Upper lobe of left lung (tissue), 6 donors: ENCODE results near the gene BIRC3. TPM values are rescaled to one million over a fixed set of nuclear protein-coding genes. Genes with fewer than 3 reads are reported as not detected.
"Not testable (repeated sequence)": the region's sequence is repeated elsewhere in the genome, so short reads cannot be mapped to it uniquely, and the experiment has no call there.

ENCODE experiments used
- ATAC-seq, 2 donors: fragments of 200-7000 bp; cut with Tn5 transposase; one replicate each; pipeline ENCODE4 v1.9.1; 2022; ENCODE audit warnings: mild to moderate bottlenecking in 2 of 2, moderate library complexity in 2 of 2; ENCODE audit not compliant: low FRiP score in 2 of 2
- DNase-seq, 2 donors: peaks; one replicate each; pipeline ENCODE4 v3.0.0-alpha.2; 2019 to 2020
- H3K27ac ChIP-seq, 4 donors: fragments of 200-600 bp; sonication (generic); one replicate each; pipeline ENCODE4 v1.5.1; 2016 to 2019
- H3K27me3 ChIP-seq, 4 donors: fragments of 200-600 bp; sonication (generic); one replicate each; pipeline ENCODE4 v1.5.1; 2017 to 2019
- H3K36me3 ChIP-seq, 4 donors: fragments of 200-600 bp; sonication (generic); one replicate each; pipeline ENCODE4 v1.5.1; 2016 to 2019
- H3K4me1 ChIP-seq, 4 donors: fragments of 200-600 bp; sonication (generic); one replicate each; pipeline ENCODE4 v1.5.1; 2018 to 2019
- H3K4me3 ChIP-seq, 4 donors: fragments of 200-600 bp; sonication (generic); one replicate each; pipeline ENCODE4 v1.5.1; 2017 to 2019; ENCODE audit warnings: mild to moderate bottlenecking in 2 of 4, moderate library complexity in 1 of 4
- H3K9me3 ChIP-seq, 4 donors: fragments of 200-600 bp; sonication (generic); one replicate each; pipeline ENCODE4 v1.5.1; 2018 to 2019
- EP300 ChIP-seq, 4 donors: sonication (generic); formaldehyde crosslinking; IDR thresholded peaks; one replicate each; pipeline ENCODE4 v1.5.1; 2017; ENCODE audit warnings: antibody characterized with exemption in 4 of 4, control low read depth in 2 of 4
- POLR2A ChIP-seq, 4 donors: fragments of 450-650 bp; IDR thresholded peaks; one replicate each; pipeline ENCODE4 v1.5.1; 2016 to 2017; ENCODE audit warnings: antibody characterized with exemption in 4 of 4, mild to moderate bottlenecking in 2 of 4
- POLR2AphosphoS5 ChIP-seq, 2 donors: sonication (generic); formaldehyde crosslinking; IDR thresholded peaks; one replicate each; pipeline ENCODE4 v1.5.1; 2017; ENCODE audit warnings: antibody characterized with exemption in 2 of 2
- WGBS, 2 donors: methylation state at CpG; one replicate each; pipeline ENCODE4 v1.1.5; 2017 to 2018; 5-methylcytosine and 5-hydroxymethylcytosine counted together
- total RNA-seq, 6 donors: library from RNA; depleted of rRNA in 4 of 6; stranded (reverse); fragments of >200 nt in 4 of 6; gene quantifications; one replicate each; pipeline versions ENCODE4 v1.1.0 to v1.2.1, GENCODE V29; 2016 to 2021
- TF ChIP-seq, protein P1 (sequence below), 6 experiments: fragments of 450-650 bp in 4 of 6; fragments of 200-600 bp in 2 of 6; sonication (generic) in 2 of 6; IDR thresholded peaks; one replicate each; pipeline ENCODE4 v1.5.1; 2016 to 2019; ENCODE audit warnings: antibody characterized with exemption in 6 of 6
- donor health status: DM: no; HTN: no; CAD: no; lungs with moderate emphysema.
- donor health status: DM: no; HTN: yes; CAD: no; lungs with severe emphysema.

BIRC3 gene
- total RNA-seq, 6 donors from 2014 or later = 8.8 to 39.5 (median 19.1) TPM

DNA sequence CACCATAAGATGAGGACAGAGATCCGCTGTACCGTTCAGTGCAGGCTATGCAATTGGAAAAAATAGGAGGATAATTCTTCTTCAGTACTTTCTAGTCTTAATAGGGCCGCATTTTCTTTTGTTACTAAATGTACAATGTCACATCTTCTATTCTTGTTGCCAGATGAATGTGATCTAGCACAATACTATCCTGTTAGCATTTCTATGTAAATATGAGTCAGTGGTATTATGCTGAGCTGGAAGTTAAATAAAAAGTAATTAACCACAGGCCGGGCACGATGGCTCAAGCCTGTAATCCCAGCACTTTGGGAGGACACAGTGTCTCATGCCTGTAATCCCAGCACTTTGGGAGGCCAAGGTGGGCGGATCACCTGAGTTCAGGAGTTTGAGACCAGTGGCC lies 24.4 kb upstream of the BIRC3 start:
- DNase-seq = no peak
- Histone ChIP-seq H3K9me3 (no peaks in the 10 kb centered on the region), H3K4me3 (no peak overlapping the region), H3K36me3 (no peaks in the 10 kb centered on the region), H3K27ac (no peak overlapping the region), H3K4me1 (peaks cover 4 to 13% (median 8%) of the 10 kb centered on the region in 4 donors), H3K27me3 (no peaks in the 10 kb centered on the region)
- TF ChIP-seq, protein P1, sequence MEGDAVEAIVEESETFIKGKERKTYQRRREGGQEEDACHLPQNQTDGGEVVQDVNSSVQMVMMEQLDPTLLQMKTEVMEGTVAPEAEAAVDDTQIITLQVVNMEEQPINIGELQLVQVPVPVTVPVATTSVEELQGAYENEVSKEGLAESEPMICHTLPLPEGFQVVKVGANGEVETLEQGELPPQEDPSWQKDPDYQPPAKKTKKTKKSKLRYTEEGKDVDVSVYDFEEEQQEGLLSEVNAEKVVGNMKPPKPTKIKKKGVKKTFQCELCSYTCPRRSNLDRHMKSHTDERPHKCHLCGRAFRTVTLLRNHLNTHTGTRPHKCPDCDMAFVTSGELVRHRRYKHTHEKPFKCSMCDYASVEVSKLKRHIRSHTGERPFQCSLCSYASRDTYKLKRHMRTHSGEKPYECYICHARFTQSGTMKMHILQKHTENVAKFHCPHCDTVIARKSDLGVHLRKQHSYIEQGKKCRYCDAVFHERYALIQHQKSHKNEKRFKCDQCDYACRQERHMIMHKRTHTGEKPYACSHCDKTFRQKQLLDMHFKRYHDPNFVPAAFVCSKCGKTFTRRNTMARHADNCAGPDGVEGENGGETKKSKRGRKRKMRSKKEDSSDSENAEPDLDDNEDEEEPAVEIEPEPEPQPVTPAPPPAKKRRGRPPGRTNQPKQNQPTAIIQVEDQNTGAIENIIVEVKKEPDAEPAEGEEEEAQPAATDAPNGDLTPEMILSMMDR (IDR thresholded peaks at IDR 0.05) = no peak
- TF ChIP-seq POLR2AphosphoS5 (IDR thresholded peaks at IDR 0.05) (no peak), POLR2A (IDR thresholded peaks at IDR 0.05) (no peak), EP300 (IDR thresholded peaks at IDR 0.05) (no peak)
- 91 to 93% methylated on average over 6 of the region's 6 CpGs for WGBS, 2 donors
- ATAC-seq = no peak

DNA sequence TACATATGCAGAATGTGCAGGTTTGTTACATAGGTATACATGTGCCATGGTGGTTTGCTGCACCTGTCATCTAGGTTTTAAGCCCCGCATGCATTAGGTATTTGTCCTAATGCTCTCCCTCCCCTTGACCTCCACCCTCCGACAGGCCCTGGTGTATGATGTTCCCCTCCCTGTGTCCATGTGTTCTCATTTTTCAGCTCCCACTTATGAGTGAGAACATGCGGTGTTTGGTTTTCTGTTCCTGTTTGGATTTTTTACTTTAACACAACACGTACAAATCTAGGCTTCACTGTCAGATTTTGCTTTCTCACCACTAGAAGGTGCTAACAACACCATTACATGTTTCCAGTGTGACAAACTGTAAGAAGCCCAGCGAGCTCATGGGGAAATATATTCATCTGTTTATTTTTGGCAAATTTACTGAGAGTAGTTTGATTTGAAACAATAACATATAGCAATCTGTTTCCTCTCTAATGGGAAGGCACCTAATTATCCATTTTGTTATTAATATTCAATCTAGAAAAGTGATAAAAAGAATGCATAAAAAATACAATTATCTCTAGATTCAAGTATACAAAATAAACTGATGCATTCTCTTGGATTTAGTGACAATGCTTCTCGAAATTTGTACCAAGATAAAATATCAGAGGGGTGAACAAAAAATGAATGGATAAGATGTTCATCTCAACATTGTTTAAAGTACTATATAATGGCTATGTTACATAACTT lies 23.2 kb upstream of the BIRC3 start:
- DNase-seq = no peak
- no peaks in the 10 kb centered on the region for H3K9me3 ChIP-seq
- WGBS, 2 donors = 18% methylated on average over 6 of the region's 6 CpGs
- H3K27me3 ChIP-seq = no peaks in the 10 kb centered on the region
- peaks cover 0 to 8% (median 3%) of the 10 kb centered on the region in 4 donors for H3K4me1 ChIP-seq
- TF ChIP-seq POLR2AphosphoS5 (IDR thresholded peaks at IDR 0.05) = no peak
- TF ChIP-seq, protein P1 (IDR thresholded peaks at IDR 0.05) = peak in 4 of 6 experiments; percentile 56 to 75 (median 74)
- no peaks in the 10 kb centered on the region for H3K36me3 ChIP-seq
- peak overlapping the region in 1 of 4 donors; percentile 1 for H3K4me3 ChIP-seq
- ATAC-seq = peak; percentile 69 to 86
- no peak overlapping the region for H3K27ac ChIP-seq

DNA sequence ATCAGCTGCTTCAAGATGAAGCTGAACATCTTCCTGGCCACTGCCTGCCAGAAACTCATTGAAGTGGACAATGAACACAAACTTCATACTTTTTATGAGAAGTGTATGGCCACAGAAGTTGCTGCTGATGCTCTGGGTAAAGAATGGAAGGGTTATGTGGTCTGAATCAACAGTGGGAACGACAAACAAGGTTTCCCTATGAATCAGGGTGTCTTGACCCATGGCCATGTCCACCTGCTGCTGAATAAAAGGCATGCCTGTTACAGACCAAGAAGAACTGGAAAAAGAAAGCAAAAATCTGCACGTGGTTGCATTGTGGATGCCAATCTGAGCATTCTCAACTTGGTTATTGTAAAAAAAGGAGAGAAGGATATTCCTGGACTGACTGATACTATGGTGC lies 22.2 kb upstream of the BIRC3 start:
- Histone ChIP-seq H3K27me3 (no peaks in the 10 kb centered on the region), H3K4me3 (no peak overlapping the region), H3K27ac (no peak overlapping the region), H3K9me3 (no peaks in the 10 kb centered on the region), H3K36me3 (no peaks in the 10 kb centered on the region), H3K4me1 (peaks cover 0 to 8% (median 3%) of the 10 kb centered on the region in 4 donors)
- TF ChIP-seq, protein P1 (IDR thresholded peaks at IDR 0.05) = no peak
- TF ChIP-seq POLR2AphosphoS5 (IDR thresholded peaks at IDR 0.05) (no peak), EP300 (IDR thresholded peaks at IDR 0.05) (no peak), POLR2A (IDR thresholded peaks at IDR 0.05) (no peak)
- DNase-seq = no peak
- 66 to 72% methylated on average over 2 of the region's 2 CpGs for WGBS, 2 donors
- no peak for ATAC-seq

DNA sequence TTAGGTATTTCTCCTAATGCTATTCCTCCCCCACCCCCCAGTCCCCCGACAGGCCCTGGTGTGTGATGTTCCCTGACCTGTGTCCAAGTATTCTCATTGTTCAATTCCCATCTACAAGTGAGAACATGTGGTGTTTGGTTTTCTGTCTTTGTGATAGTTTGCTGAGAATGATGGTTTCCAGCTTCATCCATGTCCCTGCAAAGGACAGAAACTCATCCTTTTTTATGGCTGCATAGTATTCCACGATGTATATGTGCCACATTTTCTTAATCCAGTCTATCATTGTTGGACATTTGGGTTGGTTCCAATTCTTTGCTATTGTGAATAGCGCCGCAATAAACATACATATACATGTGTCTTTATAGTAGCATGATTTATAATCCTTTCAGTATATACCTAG lies 20.5 kb upstream of the BIRC3 start:
- not testable (repeated sequence) for H3K4me3 ChIP-seq, H3K36me3 ChIP-seq, DNase-seq, H3K27ac ChIP-seq, H3K27me3 ChIP-seq, H3K9me3 ChIP-seq, ATAC-seq, H3K4me1 ChIP-seq
- WGBS, 2 donors = 93 to 95% methylated on average over 4 of the region's 4 CpGs

DNA sequence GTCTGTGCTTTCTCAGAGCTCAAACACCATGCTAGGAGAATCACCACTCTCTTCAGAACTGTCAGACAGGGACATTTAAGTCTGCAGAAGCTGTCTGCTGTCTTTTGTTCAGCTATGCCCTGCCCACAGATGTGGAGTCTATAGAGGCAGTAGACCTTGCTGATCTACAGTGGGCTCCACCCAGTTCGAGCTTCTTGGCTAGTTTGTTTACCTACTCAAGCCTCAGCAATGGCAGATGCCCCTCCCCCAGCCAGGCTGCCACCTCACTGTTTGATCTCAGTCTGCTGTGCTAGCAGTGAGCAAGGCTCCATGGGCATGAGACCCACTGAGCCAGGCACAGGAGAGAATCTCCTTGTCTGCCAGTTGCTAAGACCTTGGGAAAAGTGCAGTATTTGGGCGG lies 16.4 kb upstream of the BIRC3 start:
- H3K27me3 ChIP-seq, H3K4me3 ChIP-seq, H3K9me3 ChIP-seq, ATAC-seq, H3K36me3 ChIP-seq, H3K4me1 ChIP-seq, H3K27ac ChIP-seq: not testable (repeated sequence)
- DNase-seq = peak in 1 of 2 donors; percentile 62
- 66 to 100% methylated on average over 1 to 2 of the region's 2 CpGs for WGBS, 2 donors

DNA sequence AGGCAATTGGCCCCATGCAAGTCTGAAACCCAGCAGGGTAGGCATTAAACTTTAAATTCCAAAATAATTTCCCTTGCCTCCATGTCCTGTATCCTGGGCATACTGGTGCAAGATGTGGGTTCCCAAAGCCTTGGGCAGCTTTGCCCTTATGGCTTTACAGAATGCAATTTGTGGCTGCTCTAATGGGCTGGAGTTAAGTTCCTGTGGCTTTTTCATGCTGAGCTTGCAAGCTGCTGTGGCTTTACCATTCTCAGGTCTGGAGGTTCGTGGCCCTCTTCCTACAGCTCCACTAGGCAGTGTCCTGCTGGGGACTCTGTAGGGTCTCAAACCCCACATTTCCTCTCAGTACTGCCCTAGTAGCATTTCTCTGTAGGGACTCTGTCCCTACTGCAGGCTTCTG lies 15.0 kb upstream of the BIRC3 start:
- TF ChIP-seq, protein P1 (IDR thresholded peaks at IDR 0.05) = no peak
- TF ChIP-seq POLR2A (IDR thresholded peaks at IDR 0.05) = no peak
- TF ChIP-seq POLR2AphosphoS5 (IDR thresholded peaks at IDR 0.05) = no peak
- TF ChIP-seq EP300 (IDR thresholded peaks at IDR 0.05) = no peak
- H3K4me1 ChIP-seq = peaks cover 16 to 19% (median 17%) of the 10 kb centered on the region in 4 donors
- peaks cover 0 to 6% (median 0%) of the 10 kb centered on the region in 4 donors for H3K9me3 ChIP-seq
- H3K36me3 ChIP-seq = no peaks in the 10 kb centered on the region
- no peak overlapping the region for H3K4me3 ChIP-seq
- no peak overlapping the region for H3K27ac ChIP-seq
- H3K27me3 ChIP-seq = no peaks in the 10 kb centered on the region
- DNase-seq (no peak), ATAC-seq (no peak)
- 93 to 100% methylated on average over 1 of the region's 1 CpG for WGBS, 2 donors
